HG02938 (cell line): ENCODE data around the gene MEN1.
"Not testable (repeated sequence)": the region's sequence is repeated elsewhere in the genome, so short reads cannot be mapped to it uniquely, and the experiment has no call there.

Experiments used
- ATAC-seq: cut with Tn5 transposase; IDR thresholded peaks from one replicate; pipeline ENCODE4 v1.9.1; 2021; ENCODE audit warnings: mild to moderate bottlenecking, moderate library complexity; ENCODE audit not compliant: unreplicated experiment

MEN1 gene

GRCh38 chr11:64834031-64834722, 23.8 kb upstream of the MEN1 start:
- ATAC-seq, result no peak

- ATAC-seq, result no peak
Measured at GRCh38 chr11:64833509-64833908, 23.2 kb upstream of the MEN1 start.

- ATAC-seq, result no peak
Measured at GRCh38 chr11:64833198-64833502, 22.8 kb upstream of the MEN1 start.

- no peak for ATAC-seq
Measured at GRCh38 chr11:64832467-64833197, 22.3 kb upstream of the MEN1 start.

DNA sequence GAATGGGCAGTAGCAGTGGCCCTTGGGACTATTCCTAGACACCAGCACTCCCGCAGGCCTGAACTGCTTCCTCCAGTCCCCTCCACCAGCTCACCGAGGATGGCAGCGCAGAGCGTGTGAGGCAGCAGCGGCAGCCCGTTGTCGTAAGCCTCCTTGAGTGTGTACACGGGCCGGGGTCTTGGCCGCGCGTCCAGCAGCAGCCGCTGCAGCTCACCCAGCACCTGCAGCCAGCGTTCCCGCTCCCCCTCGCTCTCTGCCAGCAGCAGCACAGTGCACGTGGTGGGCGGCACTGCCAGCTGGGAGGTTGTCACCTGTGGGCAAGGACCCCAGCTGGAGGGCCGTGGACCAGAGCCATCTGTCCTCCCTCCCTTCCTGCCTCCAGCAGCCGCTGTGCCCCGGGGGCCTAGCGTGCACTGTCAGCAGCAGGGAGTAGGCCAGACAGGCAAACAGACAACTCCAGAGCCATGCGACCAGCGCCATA, 21.1 kb upstream of the MEN1 start:
- ATAC-seq, result no peak

DNA sequence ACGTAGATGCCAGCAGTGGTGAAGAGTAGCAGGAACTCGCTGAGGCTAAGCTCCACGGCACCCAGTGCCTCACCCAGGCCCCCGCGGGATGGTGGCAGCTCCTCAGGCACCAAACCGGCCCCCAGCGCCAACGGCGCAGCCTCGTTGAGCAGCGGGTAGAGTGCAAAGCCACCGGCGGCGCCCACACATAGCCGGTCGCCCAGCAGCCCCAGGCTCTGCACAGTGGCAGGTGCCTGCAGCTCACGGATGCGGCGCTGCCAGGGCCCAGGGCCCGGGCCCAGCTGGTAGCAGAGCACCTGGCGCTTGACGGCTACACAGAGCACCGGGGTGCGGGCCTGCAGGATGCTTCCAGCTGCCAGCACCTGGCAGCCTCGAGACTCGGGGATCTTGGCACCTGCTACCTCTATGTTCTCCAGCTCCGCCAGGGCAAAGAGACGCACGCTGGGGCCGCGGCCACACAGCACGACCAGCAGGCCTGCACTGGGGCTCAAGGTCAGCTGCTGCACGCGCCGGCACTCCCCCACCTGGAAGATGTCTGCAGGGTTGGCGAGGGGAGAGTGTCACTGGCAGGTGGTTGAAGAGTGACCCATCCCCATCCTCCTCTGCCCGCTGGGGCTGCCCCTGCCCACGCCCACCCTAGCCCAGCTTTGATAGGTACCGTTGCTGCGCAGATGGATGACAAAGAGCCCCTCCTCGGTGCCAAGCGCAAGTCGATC, 19.3 kb upstream of the MEN1 start:
- ATAC-seq, result no peak

GRCh38 chr11:64827451-64827839, 17.1 kb upstream of the MEN1 start:
- ATAC-seq, result no peak

DNA sequence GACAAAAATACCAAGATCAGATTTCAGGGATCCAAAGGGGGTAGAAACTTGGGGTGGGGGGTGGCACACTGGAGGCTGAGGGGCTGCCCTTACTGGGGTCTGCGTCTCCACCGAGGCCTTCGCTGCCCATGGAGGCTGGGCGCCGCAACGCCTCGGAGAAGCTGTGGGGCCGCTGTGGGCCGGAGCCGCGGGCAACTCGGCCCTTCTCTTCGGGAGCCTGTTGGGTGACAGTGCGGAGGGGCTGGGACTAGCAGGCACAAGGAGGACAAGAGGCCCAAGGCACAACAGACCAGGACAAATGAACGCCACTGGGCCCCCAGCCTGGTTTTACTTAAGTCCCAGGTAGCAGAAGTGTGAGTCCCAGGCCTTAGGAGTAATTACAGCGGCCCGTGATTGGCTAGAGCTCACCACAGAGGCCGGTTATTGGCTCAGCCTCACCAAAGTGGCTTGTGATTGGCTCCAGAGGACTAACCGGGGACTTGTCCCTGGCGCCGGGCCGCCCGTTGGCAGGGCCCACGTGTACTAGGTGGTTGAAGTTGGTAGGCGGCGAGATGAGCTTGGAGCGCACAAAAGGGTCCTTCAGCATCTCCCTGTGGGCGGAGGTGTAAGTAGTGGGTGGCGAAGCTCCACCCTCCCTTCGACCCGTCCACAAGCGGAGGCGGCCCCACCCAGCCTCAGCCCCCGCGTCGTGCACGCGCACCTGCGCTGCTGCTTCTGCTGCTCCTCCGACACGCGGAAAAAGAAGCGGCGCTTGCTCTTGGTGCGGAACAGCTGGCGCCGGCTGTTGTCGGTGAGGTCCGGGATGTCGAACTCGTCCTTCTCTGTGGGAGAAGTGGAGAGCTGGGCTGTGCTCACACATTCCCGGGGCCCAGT, 16.5 kb upstream of the MEN1 start:
- no peak for ATAC-seq

GRCh38 chr11:64826062-64826461, 15.7 kb upstream of the MEN1 start:
- ATAC-seq, result no peak

DNA sequence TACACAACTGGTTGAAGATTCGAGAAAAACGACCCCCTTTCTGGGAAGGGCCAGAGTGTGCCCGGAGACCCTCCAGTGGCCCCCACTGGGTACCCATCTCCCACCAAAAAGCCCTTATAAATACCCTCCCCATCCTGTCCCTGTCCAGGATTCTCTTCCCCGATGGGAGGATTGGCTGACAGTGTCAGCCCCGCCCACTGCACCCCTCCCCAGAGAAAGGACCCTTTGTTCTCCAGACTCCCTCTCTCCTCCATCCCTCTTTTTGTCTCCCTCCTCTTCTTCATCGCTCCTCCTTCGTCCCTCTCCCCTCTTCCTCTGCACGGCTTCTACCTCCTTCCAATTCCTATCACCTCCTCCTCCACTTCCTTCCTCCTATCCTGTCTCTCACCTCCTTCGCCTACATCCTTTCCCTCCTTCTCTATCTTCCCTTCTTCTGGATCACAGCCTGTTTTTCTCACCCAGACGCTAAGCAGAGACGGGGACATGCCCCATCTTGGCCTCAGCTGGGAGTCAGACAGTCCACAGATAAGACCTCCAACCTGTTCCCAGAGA, 13.3 kb upstream of the MEN1 start:
- no peak for ATAC-seq

GRCh38 chr11:64817476-64817875, 7.1 kb upstream of the MEN1 start:
- ATAC-seq, result no peak

- not testable (repeated sequence) for ATAC-seq
Measured at GRCh38 chr11:64815433-64815832, 5.1 kb upstream of the MEN1 start.

- ATAC-seq, result peak; percentile 53
Measured at GRCh38 chr11:64814712-64815187, 4.4 kb upstream of the MEN1 start.

DNA sequence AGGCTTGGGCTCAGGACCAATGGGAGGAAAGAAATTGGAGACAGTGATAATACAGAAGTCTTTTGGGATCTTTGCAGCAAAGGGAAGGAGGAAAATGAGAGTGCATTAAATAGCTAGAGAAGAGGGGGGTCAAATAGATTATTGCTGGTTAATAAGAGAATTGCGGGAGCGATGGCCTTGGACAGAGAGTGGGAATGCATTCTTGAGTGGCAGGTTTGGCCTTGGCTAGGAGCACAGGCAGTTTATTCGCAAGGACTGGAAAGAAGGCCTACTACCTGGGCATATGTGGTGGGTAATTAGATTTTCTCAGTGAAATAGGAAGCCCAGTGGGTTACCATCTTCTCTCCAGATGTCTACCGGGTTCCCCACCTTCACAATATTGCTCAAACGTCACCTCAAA, 3.5 kb upstream of the MEN1 start:
- no peak for ATAC-seq

DNA sequence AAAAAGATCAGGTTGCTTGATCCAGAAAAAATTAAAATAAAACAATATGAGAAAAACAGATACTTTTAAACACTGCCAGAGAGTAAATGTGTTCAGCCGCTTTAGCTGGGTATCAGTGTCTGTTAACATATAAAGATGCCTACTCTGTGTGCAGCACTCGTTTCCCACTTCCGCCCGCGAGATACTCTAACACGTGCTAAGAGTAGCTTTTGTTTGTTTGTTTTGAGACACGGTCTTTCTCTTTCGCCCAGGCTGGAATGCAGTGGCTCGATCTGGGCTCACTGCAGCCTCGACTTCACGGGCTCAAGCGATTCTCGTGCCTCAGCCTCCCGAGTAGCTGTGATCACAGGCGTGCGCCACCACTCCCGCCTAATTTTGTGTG, 531 bp upstream of the MEN1 start:
- peak; percentile 9 for ATAC-seq

DNA sequence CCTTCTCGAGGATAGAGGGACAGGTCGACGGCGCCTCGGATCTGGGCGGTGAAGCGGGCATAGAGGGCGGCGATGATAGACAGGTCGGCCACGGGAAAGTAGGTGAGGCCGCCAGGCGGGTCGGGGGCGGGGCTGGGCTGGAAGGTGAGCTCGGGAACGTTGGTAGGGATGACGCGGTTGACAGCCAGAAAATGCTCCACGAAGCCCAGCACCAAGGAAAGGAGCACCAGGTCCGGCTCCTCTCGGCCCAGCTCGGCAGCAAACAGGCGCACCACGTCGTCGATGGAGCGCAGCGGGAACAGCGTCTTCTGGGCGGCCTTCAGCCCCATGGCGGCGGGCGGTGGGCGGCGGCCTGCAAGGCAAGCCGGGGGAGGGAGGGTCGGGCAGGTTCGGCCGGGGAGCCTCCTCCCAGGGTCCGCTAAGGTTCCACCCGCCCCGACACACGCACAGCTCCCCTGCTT, 540 bp downstream of the MEN1 start:
- ATAC-seq, result no peak

DNA sequence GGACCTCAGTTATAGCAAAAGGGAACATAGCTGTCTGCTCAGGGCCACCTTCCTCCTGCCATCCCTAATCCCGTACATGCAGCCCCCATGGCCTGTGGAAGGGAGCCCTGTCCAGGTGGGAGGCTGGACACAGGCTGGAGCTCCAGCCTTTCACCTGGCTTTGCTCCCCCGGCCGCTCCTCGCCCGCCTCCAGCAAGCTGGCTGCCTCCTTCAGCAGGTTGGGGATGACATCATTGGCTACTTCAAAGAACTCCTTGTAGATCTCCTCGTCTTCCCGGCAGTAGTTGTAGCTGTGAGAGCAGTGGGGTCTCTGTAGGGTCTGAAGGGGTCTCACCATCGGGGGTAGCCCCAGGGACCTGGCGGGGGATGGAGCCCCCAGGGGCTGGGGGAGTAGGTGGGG, 4.9 kb downstream of the MEN1 start:
- ATAC-seq, result no peak

GRCh38 chr11:64804346-64805210, 5.8 kb downstream of the MEN1 start:
- ATAC-seq, result no peak

- ATAC-seq, result no peak
Measured at GRCh38 chr11:64803846-64804345, 6.5 kb downstream of the MEN1 start.
